Smooth muscle cell (in vitro differentiated cells): ENCODE data around the gene WSCD2. TPM values are rescaled to one million over a fixed set of nuclear protein-coding genes. Genes with fewer than 3 reads are reported as not detected.
A peak's percentile ranks its signal among the peaks of the same experiment; 100 is the strongest.

Source experiments
- DNase-seq: peaks from one replicate; lab custom pipeline; 2025; ENCODE audit not compliant: unreplicated experiment; lab: John Stamatoyannopoulos, UW
- H2AFZ ChIP-seq: fragments of 200-600 bp; sonication (generic); 2 replicates; pipeline ENCODE4 v1.6.0; 2016; ENCODE audit warnings: antibody characterized with exemption, low read depth, mild to moderate bottlenecking
- H3F3A ChIP-seq: fragments of 200-600 bp; sonication (generic); 2 replicates; pipeline ENCODE4 v1.6.0; 2017; ENCODE audit warnings: antibody characterized with exemption, low read depth
- H3K27ac ChIP-seq: fragments of 200-600 bp; sonication (generic); 2 replicates; pipeline ENCODE4 v1.5.1; 2016; ENCODE audit warnings: low read depth, mild to moderate bottlenecking
- H3K27me3 ChIP-seq: fragments of 200-600 bp; sonication (generic); 2 replicates; pipeline ENCODE4 v1.6.1; 2016; ENCODE audit warnings: low read depth, mild to moderate bottlenecking
- H3K36me3 ChIP-seq: fragments of 200-600 bp; sonication (generic); 2 replicates; pipeline ENCODE4 v1.5.1; 2016; ENCODE audit warnings: low read depth
- H3K4me1 ChIP-seq: fragments of 200-600 bp; sonication (generic); 2 replicates; pipeline ENCODE4 v1.5.1; 2016; ENCODE audit warnings: low read depth
- H3K4me2 ChIP-seq: fragments of 200-600 bp; sonication (generic); 2 replicates; pipeline ENCODE4 v1.6.0; 2016; ENCODE audit warnings: mild to moderate bottlenecking
- H3K4me3 ChIP-seq: fragments of 200-600 bp; sonication (generic); 2 replicates; pipeline ENCODE4 v1.5.1; 2016; ENCODE audit warnings: mild to moderate bottlenecking
- H3K79me2 ChIP-seq: fragments of 200-600 bp; sonication (generic); 2 replicates; pipeline ENCODE4 v1.6.0; 2016; ENCODE audit warnings: low read depth, mild to moderate bottlenecking
- H3K9ac ChIP-seq: fragments of 200-600 bp; sonication (generic); 2 replicates; pipeline ENCODE4 v1.6.0; 2016; ENCODE audit warnings: low read depth
- H3K9me3 ChIP-seq: fragments of 200-600 bp; sonication (generic); replicated peaks from 2 replicates; pipeline ENCODE4 v1.5.1; 2016; ENCODE audit warnings: low read depth
- H4K20me1 ChIP-seq: fragments of 200-600 bp; sonication (generic); 2 replicates; pipeline ENCODE4 v1.6.0; 2016; ENCODE audit warnings: low read depth
- CTCF ChIP-seq: fragments of 200-600 bp; sonication (generic); IDR thresholded peaks from 2 replicates; pipeline ENCODE4 v1.5.1; 2017; ENCODE audit warnings: borderline replicate concordance, mild to moderate bottlenecking, antibody characterized with exemption; ENCODE audit not compliant: insufficient read depth, poor library complexity, severe bottlenecking
- WGBS: methylation state at CpG from one replicate; pipeline ENCODE4 v1.1.7; 2016; ENCODE audit warnings: low lambda C conversion rate; 5-methylcytosine and 5-hydroxymethylcytosine counted together
- polyA plus RNA-seq: library from polyadenylated mRNA; unstranded; fragments of >200 nt; fragmentation: Nextera tagmentation; extraction: Ambion mirVana; gene quantifications from 2 replicates; pipeline ENCODE4 v1.2.1, GENCODE V29; 2016
- total RNA-seq: library from RNA; depleted of rRNA; stranded (reverse); fragments of >200 nt; gene quantifications from 2 replicates; pipeline ENCODE4 v1.2.3, GENCODE V29; 2014

Gene WSCD2
- total and polyA plus RNA-seq, 2 experiments from 2014 or later = 0.13 TPM

GRCh38 chr12:108237272-108237671 lies 108.2 kb downstream of the WSCD2 start:
- no peaks in the 10 kb centered on the region for H3K4me1 ChIP-seq
- no peaks in the 10 kb centered on the region for H3K9me3 ChIP-seq
- H3K4me3 ChIP-seq = no peak overlapping the region
- H3K36me3 ChIP-seq = no peaks in the 10 kb centered on the region
- H3F3A ChIP-seq = peaks cover 9% of the 10 kb centered on the region
- TF ChIP-seq CTCF = peak; percentile 26
- 77% methylated on average over 3 of the region's 3 CpGs for WGBS
- no peak overlapping the region for H3K4me2 ChIP-seq
- no peak overlapping the region for H2AFZ ChIP-seq
- H3K27ac ChIP-seq = no peak overlapping the region
- H3K9ac ChIP-seq = no peak overlapping the region
- H3K79me2 ChIP-seq = no peaks in the 10 kb centered on the region
- H3K27me3 ChIP-seq = peaks cover 5% of the 10 kb centered on the region
- H4K20me1 ChIP-seq = no peaks in the 10 kb centered on the region
- no peak for DNase-seq

GRCh38 chr12:108238474-108238873 lies 109.4 kb downstream of the WSCD2 start:
- no peak overlapping the region for H3K4me3 ChIP-seq
- H3K4me1 ChIP-seq = no peaks in the 10 kb centered on the region
- H3K9ac ChIP-seq = no peak overlapping the region
- no peak overlapping the region for H2AFZ ChIP-seq
- no peak for TF ChIP-seq CTCF
- peaks cover 9% of the 10 kb centered on the region for H3F3A ChIP-seq
- H3K27ac ChIP-seq = no peak overlapping the region
- no peaks in the 10 kb centered on the region for H4K20me1 ChIP-seq
- no peaks in the 10 kb centered on the region for H3K36me3 ChIP-seq
- H3K27me3 ChIP-seq = peaks cover 5% of the 10 kb centered on the region
- no peaks in the 10 kb centered on the region for H3K79me2 ChIP-seq
- DNase-seq = no peak
- H3K9me3 ChIP-seq = no peaks in the 10 kb centered on the region
- 95% methylated on average over 3 of the region's 3 CpGs for WGBS
- no peak overlapping the region for H3K4me2 ChIP-seq

- WGBS = 92% methylated on average over 2 of the region's 2 CpGs
- TF ChIP-seq CTCF = no peak
- H3K36me3 ChIP-seq = no peaks in the 10 kb centered on the region
- H4K20me1 ChIP-seq = no peaks in the 10 kb centered on the region
- DNase-seq = no peak
- H3K9ac ChIP-seq = no peak overlapping the region
- no peak overlapping the region for H3K4me2 ChIP-seq
- H3F3A ChIP-seq = peaks cover 9% of the 10 kb centered on the region
- H3K9me3 ChIP-seq = no peaks in the 10 kb centered on the region
- H3K4me1 ChIP-seq = no peaks in the 10 kb centered on the region
- no peak overlapping the region for H3K27ac ChIP-seq
- no peaks in the 10 kb centered on the region for H3K79me2 ChIP-seq
- no peak overlapping the region for H2AFZ ChIP-seq
- H3K4me3 ChIP-seq = no peak overlapping the region
- peaks cover 5% of the 10 kb centered on the region for H3K27me3 ChIP-seq
Measured at GRCh38 chr12:108239378-108239777, 110.3 kb downstream of the WSCD2 start.

- Histone ChIP-seq H2AFZ (no peak overlapping the region), H3K4me2 (no peak overlapping the region), H3K27ac (no peak overlapping the region), H3K9me3 (no peaks in the 10 kb centered on the region), H3K4me3 (no peak overlapping the region), H3K36me3 (no peaks in the 10 kb centered on the region), H4K20me1 (no peaks in the 10 kb centered on the region), H3K27me3 (peaks cover 5% of the 10 kb centered on the region), H3K79me2 (no peaks in the 10 kb centered on the region), H3K9ac (no peak overlapping the region), H3K4me1 (no peaks in the 10 kb centered on the region), H3F3A (peaks cover 9% of the 10 kb centered on the region)
- 85% methylated on average over 31 of the region's 34 CpGs for WGBS
- TF ChIP-seq CTCF = no peak
- no peak for DNase-seq
Measured at GRCh38 chr12:108240027-108240785, 111.1 kb downstream of the WSCD2 start.
